Testis (tissue), 3 donors: Measurements from ENCODE around the gene SAMHD1. TPM values are rescaled to one million over a fixed set of nuclear protein-coding genes. Genes with fewer than 3 reads are reported as not detected.

Experiments
- DNase-seq: peaks from one replicate; pipeline ENCODE4 v3.0.0-alpha.2; 2019
- H3K27ac ChIP-seq, 2 donors: fragments of 200-600 bp; sonication (generic); one replicate each; pipeline ENCODE4 v1.5.1; 2019
- H3K27me3 ChIP-seq: fragments of 200-600 bp; sonication (generic); one replicate; pipeline ENCODE4 v1.5.1; 2019
- H3K36me3 ChIP-seq: fragments of 200-600 bp; sonication (generic); one replicate; pipeline ENCODE4 v1.5.1; 2017; ENCODE audit warnings: low read depth; ENCODE audit errors: missing control alignments
- H3K4me1 ChIP-seq: fragments of 200-600 bp; sonication (generic); one replicate; pipeline ENCODE4 v1.5.1; 2019
- H3K4me3 ChIP-seq, 2 donors: fragments of 200-600 bp; sonication (generic); one replicate each; pipeline ENCODE4 v1.5.1; 2017 to 2019
- H3K9me3 ChIP-seq: fragments of 200-600 bp; sonication (generic); one replicate; pipeline ENCODE4 v1.5.1; 2017
- CTCF ChIP-seq, 3 experiments: fragments of 450-650 bp in 2 of 3; fragments of 200-600 bp in 1 of 3; sonication (generic) in 1 of 3; IDR thresholded peaks; one replicate each; pipeline ENCODE4 v1.5.1; 2016 to 2019; ENCODE audit warnings: antibody characterized with exemption in 3 of 3, mild to moderate bottlenecking in 2 of 3, moderate library complexity in 1 of 3
- POLR2A ChIP-seq: fragments of 450-650 bp; IDR thresholded peaks from one replicate; pipeline ENCODE4 v1.6.1; 2017; ENCODE audit warnings: antibody characterized with exemption, mild to moderate bottlenecking, moderate library complexity
- WGBS, 2 donors: methylation state at CpG; one replicate each; pipeline ENCODE4 v1.1.5; 2018; 5-methylcytosine and 5-hydroxymethylcytosine counted together
- intact Hi-C: fragments of 100-400 bp; cut with DNase I; formaldehyde crosslinking; loops from one replicate; pipeline ENCODE4 v1.15.1; 2023; ENCODE audit warnings: low total_unique reads
- polyA plus RNA-seq: library from polyadenylated mRNA; stranded (reverse); fragments of 350-450 nt; fragmentation: Illumina TruSeq; extraction: RNeasy Lipid Tissue Mini Kit (QIAGEN cat#74804); gene quantifications from one replicate; pipeline ENCODE4 v1.2.3, GENCODE V29; 2014; ENCODE audit warnings: low read depth, low replicate concordance; ENCODE audit not compliant: insufficient read depth
- total RNA-seq, 2 donors: library from RNA; depleted of rRNA; stranded (reverse); fragments of >200 nt; gene quantifications; one replicate each; pipeline ENCODE4 v1.2.3, GENCODE V29; 2016

The SAMHD1 gene
- total and polyA plus RNA-seq, 3 donors from 2014 or later, result 38.7 to 79.0 (median 61.9) TPM

GRCh38 chr20:36888880-36889516 lies 62.5 kb downstream of the SAMHD1 start:
- Histone ChIP-seq H3K27ac (peak overlapping the region in 1 of 2 donors; percentile 31), H3K4me1 (peaks cover 28% of the 10 kb centered on the region), H3K27me3 (no peaks in the 10 kb centered on the region), H3K36me3 (no peaks in the 10 kb centered on the region), H3K9me3 (no peaks in the 10 kb centered on the region), H3K4me3 (no peak overlapping the region)
- intact Hi-C loops, result no loop called here
- no peak for DNase-seq
- 77 to 82% methylated on average over 14 to 15 of the region's 15 CpGs for WGBS, 2 donors
- no peak for TF ChIP-seq CTCF (IDR thresholded peaks at IDR 0.05)
- TF ChIP-seq POLR2A, result no peak

GRCh38 chr20:36887752-36888090 lies 63.8 kb downstream of the SAMHD1 start:
- no peaks in the 10 kb centered on the region for H3K27me3 ChIP-seq
- DNase-seq, result no peak
- H3K27ac ChIP-seq, result no peak overlapping the region
- intact Hi-C loops, result no loop called here
- peaks cover 28% of the 10 kb centered on the region for H3K4me1 ChIP-seq
- H3K36me3 ChIP-seq, result no peaks in the 10 kb centered on the region
- H3K9me3 ChIP-seq, result no peaks in the 10 kb centered on the region
- no peak overlapping the region for H3K4me3 ChIP-seq
- TF ChIP-seq POLR2A (no peak), CTCF (IDR thresholded peaks at IDR 0.05) (no peak)
- 17 to 32% methylated on average over 6 of the region's 6 CpGs for WGBS, 2 donors

GRCh38 chr20:36886859-36887751 lies 64.4 kb downstream of the SAMHD1 start:
- H3K4me3 ChIP-seq, result peak overlapping the region in 1 of 2 donors; percentile 12
- 19 to 28% methylated on average over 10 to 24 of the region's 24 CpGs for WGBS, 2 donors
- intact Hi-C loops, result no loop called here

GRCh38 chr20:36885356-36885755 lies 66.2 kb downstream of the SAMHD1 start:
- TF ChIP-seq POLR2A (no peak), CTCF (IDR thresholded peaks at IDR 0.05) (peak; percentile 40 to 50 (median 49))
- no peak overlapping the region for H3K4me3 ChIP-seq
- no peaks in the 10 kb centered on the region for H3K36me3 ChIP-seq
- H3K9me3 ChIP-seq, result no peaks in the 10 kb centered on the region
- H3K27me3 ChIP-seq, result no peaks in the 10 kb centered on the region
- intact Hi-C loops, result no loop called here
- 37 to 55% methylated on average over 8 of the region's 8 CpGs for WGBS, 2 donors
- H3K4me1 ChIP-seq, result peaks cover 14% of the 10 kb centered on the region
- H3K27ac ChIP-seq, result no peak overlapping the region
- DNase-seq, result no peak

More at GRCh38 chr20:36886859-36887751, 64.4 kb downstream of the SAMHD1 start:
- Histone ChIP-seq H3K27ac (peak overlapping the region in 1 of 2 donors; percentile 36), H3K9me3 (no peaks in the 10 kb centered on the region), H3K4me1 (peaks cover 27% of the 10 kb centered on the region), H3K27me3 (no peaks in the 10 kb centered on the region), H3K36me3 (no peaks in the 10 kb centered on the region)
- DNase-seq, result peak; percentile 93
- TF ChIP-seq POLR2A (no peak), CTCF (IDR thresholded peaks at IDR 0.05) (peak; percentile 84 to 95 (median 95))
